ENCODE results near the gene FGFBP3.

DNA sequence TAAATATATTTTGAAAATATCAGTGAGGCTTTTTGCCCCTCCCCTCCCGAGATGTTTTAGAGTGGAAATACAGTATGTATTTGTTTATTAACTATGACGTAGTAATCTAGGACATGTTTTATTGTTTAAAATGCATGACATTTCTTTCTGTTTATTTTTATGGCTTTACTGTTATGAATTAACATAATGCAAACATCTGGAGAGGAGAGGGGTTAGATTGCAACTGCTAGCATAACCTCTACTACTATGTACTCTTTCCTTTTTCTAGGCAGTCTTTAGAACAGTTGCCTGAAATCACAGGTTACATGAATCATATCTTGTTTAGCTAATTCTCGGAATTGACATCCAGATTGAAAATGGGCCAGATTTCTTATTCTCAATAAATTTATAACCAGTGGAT is 21.7 kb upstream of the FGFBP3 start:
- TF ChIP-seq POLR2A (IDR thresholded peaks at IDR 0.05; ENCODE audit: low read length) (no peak), GATA1 (IDR thresholded peaks at IDR 0.05; ENCODE audit: low read depth, low read length) (no peak)
